Panc1 (cell line): ENCODE measurements around the gene FUT2.

Experiments
- POLR2AphosphoS5 ChIP-seq: IDR thresholded peaks from 2 replicates; pipeline ENCODE4 v1.6.1; 2012; ENCODE audit warnings: mild to moderate bottlenecking, low read depth, low read length, moderate library complexity
- TF ChIP-seq, protein P1 (sequence below): fragments of 450-650 bp; IDR thresholded peaks from 2 replicates; pipeline ENCODE4 v1.5.1; 2017; ENCODE audit warnings: mild to moderate bottlenecking

DNA sequence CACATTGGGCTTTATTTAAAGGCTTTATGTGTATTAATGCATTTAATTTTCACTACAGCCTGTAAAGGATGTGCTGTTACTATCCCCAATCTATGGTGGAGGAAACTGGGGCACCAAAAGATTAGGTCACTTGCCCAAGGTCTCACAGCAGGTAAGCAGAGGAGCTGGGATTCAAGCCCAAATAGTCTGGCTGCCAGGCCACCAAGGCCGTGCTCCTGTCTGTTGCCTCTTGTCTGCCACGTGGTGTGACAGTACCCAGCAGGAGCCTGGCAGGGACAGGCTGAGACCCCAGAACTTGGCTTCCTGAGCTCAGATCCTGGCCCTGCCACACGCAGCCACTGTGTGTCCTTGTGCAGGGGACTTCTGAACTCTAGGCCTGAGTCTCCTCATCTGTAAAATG, 27.4 kb upstream of the FUT2 start:
- TF ChIP-seq, protein P1, sequence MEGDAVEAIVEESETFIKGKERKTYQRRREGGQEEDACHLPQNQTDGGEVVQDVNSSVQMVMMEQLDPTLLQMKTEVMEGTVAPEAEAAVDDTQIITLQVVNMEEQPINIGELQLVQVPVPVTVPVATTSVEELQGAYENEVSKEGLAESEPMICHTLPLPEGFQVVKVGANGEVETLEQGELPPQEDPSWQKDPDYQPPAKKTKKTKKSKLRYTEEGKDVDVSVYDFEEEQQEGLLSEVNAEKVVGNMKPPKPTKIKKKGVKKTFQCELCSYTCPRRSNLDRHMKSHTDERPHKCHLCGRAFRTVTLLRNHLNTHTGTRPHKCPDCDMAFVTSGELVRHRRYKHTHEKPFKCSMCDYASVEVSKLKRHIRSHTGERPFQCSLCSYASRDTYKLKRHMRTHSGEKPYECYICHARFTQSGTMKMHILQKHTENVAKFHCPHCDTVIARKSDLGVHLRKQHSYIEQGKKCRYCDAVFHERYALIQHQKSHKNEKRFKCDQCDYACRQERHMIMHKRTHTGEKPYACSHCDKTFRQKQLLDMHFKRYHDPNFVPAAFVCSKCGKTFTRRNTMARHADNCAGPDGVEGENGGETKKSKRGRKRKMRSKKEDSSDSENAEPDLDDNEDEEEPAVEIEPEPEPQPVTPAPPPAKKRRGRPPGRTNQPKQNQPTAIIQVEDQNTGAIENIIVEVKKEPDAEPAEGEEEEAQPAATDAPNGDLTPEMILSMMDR: no peak
- TF ChIP-seq POLR2AphosphoS5: no peak
